ENCODE results near the gene ZNF365. TPM values are rescaled to one million over a fixed set of nuclear protein-coding genes. Genes with fewer than 3 reads are reported as not detected.

The ZNF365 gene
- total and polyA plus RNA-seq, 7 experiments from 2014 or later: 0.08 to 2.9 (median 0.28) TPM; not detected in 3

GRCh38 chr10:62451611-62451975, 77.4 kb downstream of the ZNF365 start:
- H3K27ac Mint-ChIP-seq: no peak overlapping the region
- ChIA-PET POLR2A (no interaction called here), CTCF (no interaction called here)
- Histone ChIP-seq H3K27ac (ENCODE audit: low read depth, low read length) (no peak overlapping the region), H3K9me3 (ENCODE audit: control insufficient read depth in 2 of 3, low read length in 3 of 3) (no peaks in the 10 kb centered on the region), H3K4me1 (ENCODE audit: control insufficient read depth in 2 of 2, insufficient read depth in 2 of 2, low read length in 2 of 2) (peaks cover 0 to under 1% of the 10 kb centered on the region in 2 donors), H3K4me3 (ENCODE audit: low read length) (no peak overlapping the region), H3K27me3 (ENCODE audit: control insufficient read depth in 2 of 2, insufficient read depth in 2 of 2, low read length in 2 of 2) (no peaks in the 10 kb centered on the region), H3K36me3 (ENCODE audit: control insufficient read depth in 2 of 3, insufficient read depth in 3 of 3, low read length in 3 of 3) (no peaks in the 10 kb centered on the region)
- no peak for DNase-seq
- no peaks in the 10 kb centered on the region for H3K36me3 Mint-ChIP-seq
- no peak overlapping the region for H3K4me3 Mint-ChIP-seq
- intact Hi-C loops (cut with micrococcal nuclease): no loop called here
- H3K4me1 Mint-ChIP-seq: peaks cover 0 to 8% (median 0%) of the 10 kb centered on the region in 7 donors
- H3K9me3 Mint-ChIP-seq: peaks cover 0 to 5% (median 3%) of the 10 kb centered on the region in 11 donors
- ATAC-seq: no peak
- H3K27me3 Mint-ChIP-seq: peaks cover 9 to 36% (median 15%) of the 10 kb centered on the region in 5 donors

Other genes starting within 250 kb of the ZNF365 start
- 1 to 10 TPM; 1.4 to 7.8 (median 3.0) TPM for gene RTKN2, start 105.5 kb upstream of the ZNF365 start, total RNA-seq
- gene RTKN2, start 105.5 kb upstream of the ZNF365 start, polyA plus RNA-seq: 1 to 10 TPM; 1.7 to 5.1 TPM

Measured in naive thymus-derived CD4-positive, alpha-beta T cell (primary cell).